HG03457 (cell line): ENCODE measurements around the gene MYDGF.

Experiments
- ATAC-seq: cut with Tn5 transposase; IDR thresholded peaks from one replicate; pipeline ENCODE4 v1.9.1; 2021; ENCODE audit warnings: moderate number of reproducible peaks; ENCODE audit not compliant: unreplicated experiment

The MYDGF gene

GRCh38 chr19:4678881-4679790 lies 9.0 kb upstream of the MYDGF start:
- no peak for ATAC-seq

- no peak for ATAC-seq
These were observed 7.0 kb upstream of the MYDGF start for GRCh38 chr19:4676955-4677731.

- ATAC-seq: no peak
These were observed 5.2 kb upstream of the MYDGF start for GRCh38 chr19:4675346-4675745.

- no peak for ATAC-seq
These were observed 3.6 kb upstream of the MYDGF start for GRCh38 chr19:4673726-4674125.

GRCh38 chr19:4673216-4673615 lies 3.1 kb upstream of the MYDGF start:
- ATAC-seq: no peak

- no peak for ATAC-seq
These were observed 1.2 kb upstream of the MYDGF start for GRCh38 chr19:4671185-4671851.

- ATAC-seq: no peak
These were observed 5.5 kb downstream of the MYDGF start for GRCh38 chr19:4664642-4665041.

- ATAC-seq: no peak
These were observed 7.3 kb downstream of the MYDGF start for GRCh38 chr19:4662812-4663211.

GRCh38 chr19:4662020-4662695 lies 8.0 kb downstream of the MYDGF start:
- ATAC-seq: no peak

GRCh38 chr19:4660993-4661392 lies 9.1 kb downstream of the MYDGF start:
- ATAC-seq: no peak

- no peak for ATAC-seq
These were observed 9.9 kb downstream of the MYDGF start for GRCh38 chr19:4660181-4660791.

- no peak for ATAC-seq
These were observed 12.3 kb downstream of the MYDGF start for GRCh38 chr19:4657835-4658234.

- ATAC-seq: no peak
These were observed 12.9 kb downstream of the MYDGF start for GRCh38 chr19:4657262-4657661.

GRCh38 chr19:4656102-4656501 lies 14.0 kb downstream of the MYDGF start:
- ATAC-seq: no peak

- ATAC-seq: no peak
These were observed 15.4 kb downstream of the MYDGF start for GRCh38 chr19:4654437-4655361.

- no peak for ATAC-seq
These were observed 16.2 kb downstream of the MYDGF start for GRCh38 chr19:4653793-4654436.

- no peak for ATAC-seq
These were observed 18.1 kb downstream of the MYDGF start for GRCh38 chr19:4652075-4652474.

- no peak for ATAC-seq
These were observed 20.0 kb downstream of the MYDGF start for GRCh38 chr19:4650159-4650558.
